Lower leg skin (tissue), 4 donors: Measurements from ENCODE around the gene NOL4L. TPM values are rescaled to one million over a fixed set of nuclear protein-coding genes. Genes with fewer than 3 reads are reported as not detected.

Source experiments
- DNase-seq, 2 donors: peaks; one replicate each; pipeline ENCODE4 v3.0.0-alpha.2; 2019; ENCODE audit warnings: low spot score in 2 of 2
- H3K4me3 ChIP-seq: fragments of 200-600 bp; sonication (generic); 2 replicates; pipeline ENCODE4 v1.5.1; 2017; ENCODE audit warnings: mild to moderate bottlenecking, low read depth; ENCODE audit not compliant: poor library complexity, severe bottlenecking
- POLR2A ChIP-seq, 2 donors: fragments of 450-650 bp; IDR thresholded peaks; one replicate each; pipeline ENCODE4 v1.6.1; 2016 to 2017; ENCODE audit warnings: antibody characterized with exemption in 2 of 2, mild to moderate bottlenecking in 1 of 2, moderate library complexity in 1 of 2
- WGBS, 2 donors: methylation state at CpG; one replicate each; pipeline ENCODE4 v1.1.5; 2018; 5-methylcytosine and 5-hydroxymethylcytosine counted together
- intact Hi-C: fragments of 100-400 bp; cut with DNase I; formaldehyde crosslinking; loops from one replicate; pipeline ENCODE4 v1.15.0; 2023; ENCODE audit warnings: low total_unique reads
- total RNA-seq, 4 donors: library from RNA; depleted of rRNA; stranded (reverse); fragments of >200 nt; gene quantifications; one replicate each; pipeline ENCODE4 v1.1.0, GENCODE V29; 2016
- TF ChIP-seq, protein P1 (sequence below), 3 donors: fragments of 450-650 bp; IDR thresholded peaks; one replicate each; pipeline ENCODE4 v1.5.1; 2016; ENCODE audit warnings: antibody characterized with exemption in 3 of 3, mild to moderate bottlenecking in 3 of 3, moderate library complexity in 2 of 3

The NOL4L gene
- total RNA-seq, 4 donors from 2014 or later = 4.6 to 10.4 (median 7.0) TPM

DNA sequence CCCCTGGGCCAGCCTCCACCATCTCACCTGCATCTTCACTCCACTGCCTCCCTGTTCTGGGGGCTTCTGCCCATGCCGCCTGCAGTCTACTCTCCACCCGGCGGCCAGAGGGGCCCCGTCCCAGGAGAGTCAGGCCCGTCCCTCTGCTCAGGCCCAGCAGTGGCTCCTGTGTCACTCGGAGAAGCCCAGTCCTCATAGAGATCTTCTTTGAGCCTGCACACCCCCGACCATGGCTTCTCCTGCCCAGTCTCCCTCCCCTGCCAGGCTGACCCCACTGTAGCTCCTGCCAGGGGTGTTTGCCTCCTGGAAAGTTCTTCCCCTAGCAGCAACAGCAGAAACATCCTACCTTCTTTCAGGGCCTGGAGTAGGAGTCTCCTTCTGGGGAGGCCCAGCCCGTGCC is 22.2 kb upstream of the NOL4L start:
- no peak overlapping the region for H3K4me3 ChIP-seq
- DNase-seq = no peak
- WGBS, 2 donors = 94% methylated on average over 6 to 8 of the region's 8 CpGs
- intact Hi-C loops = no loop called here
- TF ChIP-seq POLR2A (IDR thresholded peaks at IDR 0.05) = no peak
- TF ChIP-seq, protein P1, sequence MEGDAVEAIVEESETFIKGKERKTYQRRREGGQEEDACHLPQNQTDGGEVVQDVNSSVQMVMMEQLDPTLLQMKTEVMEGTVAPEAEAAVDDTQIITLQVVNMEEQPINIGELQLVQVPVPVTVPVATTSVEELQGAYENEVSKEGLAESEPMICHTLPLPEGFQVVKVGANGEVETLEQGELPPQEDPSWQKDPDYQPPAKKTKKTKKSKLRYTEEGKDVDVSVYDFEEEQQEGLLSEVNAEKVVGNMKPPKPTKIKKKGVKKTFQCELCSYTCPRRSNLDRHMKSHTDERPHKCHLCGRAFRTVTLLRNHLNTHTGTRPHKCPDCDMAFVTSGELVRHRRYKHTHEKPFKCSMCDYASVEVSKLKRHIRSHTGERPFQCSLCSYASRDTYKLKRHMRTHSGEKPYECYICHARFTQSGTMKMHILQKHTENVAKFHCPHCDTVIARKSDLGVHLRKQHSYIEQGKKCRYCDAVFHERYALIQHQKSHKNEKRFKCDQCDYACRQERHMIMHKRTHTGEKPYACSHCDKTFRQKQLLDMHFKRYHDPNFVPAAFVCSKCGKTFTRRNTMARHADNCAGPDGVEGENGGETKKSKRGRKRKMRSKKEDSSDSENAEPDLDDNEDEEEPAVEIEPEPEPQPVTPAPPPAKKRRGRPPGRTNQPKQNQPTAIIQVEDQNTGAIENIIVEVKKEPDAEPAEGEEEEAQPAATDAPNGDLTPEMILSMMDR (IDR thresholded peaks at IDR 0.05) = no peak

DNA sequence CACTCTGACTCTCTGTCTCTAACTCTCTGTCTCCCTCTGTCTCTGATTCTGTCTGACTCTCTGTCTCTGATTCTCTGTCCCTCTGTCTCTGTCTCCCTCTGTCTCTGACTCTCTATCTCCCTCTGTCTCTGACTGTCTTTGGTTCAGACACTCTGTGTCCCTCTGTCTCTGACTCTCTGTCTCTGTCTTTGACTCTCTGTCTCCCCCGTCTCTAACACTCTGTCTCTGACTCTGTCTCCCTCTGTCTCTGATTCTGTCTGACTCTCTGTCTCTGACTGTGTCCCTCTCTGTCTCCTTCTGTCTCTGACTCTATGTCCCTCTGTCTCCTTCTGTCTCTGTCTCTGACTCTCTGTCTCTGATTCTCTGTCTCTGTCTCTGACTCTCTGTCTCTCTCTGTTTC is 21.7 kb upstream of the NOL4L start:
- WGBS, 2 donors = 86 to 93% methylated on average over 1 of the region's 1 CpG

DNA sequence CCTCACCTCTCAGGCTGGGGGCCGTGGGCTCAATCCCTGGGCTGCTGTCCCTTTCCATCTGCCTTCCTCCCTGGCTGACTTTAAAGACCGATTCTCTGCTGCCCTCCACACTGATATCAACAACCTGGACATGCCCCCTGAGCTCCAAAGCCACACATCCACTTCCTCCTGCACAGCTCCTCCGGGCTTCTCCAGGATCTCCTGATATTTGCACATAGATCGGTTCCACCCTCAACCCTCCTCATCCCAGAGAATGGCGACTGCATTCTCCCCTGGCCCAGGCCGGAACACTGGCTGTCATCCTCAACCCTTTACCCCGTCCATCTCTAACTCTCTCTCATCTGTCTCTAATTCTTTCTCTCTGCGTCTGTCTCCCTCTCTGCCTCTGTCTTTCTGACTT is 21.0 kb upstream of the NOL4L start:
- no peak for DNase-seq
- TF ChIP-seq, protein P1 (IDR thresholded peaks at IDR 0.05) = no peak
- no peak for TF ChIP-seq POLR2A (IDR thresholded peaks at IDR 0.05)
- 49 to 53% methylated on average over 8 of the region's 8 CpGs for WGBS, 2 donors
- intact Hi-C loops = no loop called here
- H3K4me3 ChIP-seq = no peak overlapping the region

More for the DNA sequence above, 21.7 kb upstream of the NOL4L start:
- intact Hi-C loops = no loop called here
- TF ChIP-seq POLR2A (IDR thresholded peaks at IDR 0.05) = no peak
- TF ChIP-seq, protein P1 (IDR thresholded peaks at IDR 0.05) = no peak
- no peak for DNase-seq
- no peak overlapping the region for H3K4me3 ChIP-seq

DNA sequence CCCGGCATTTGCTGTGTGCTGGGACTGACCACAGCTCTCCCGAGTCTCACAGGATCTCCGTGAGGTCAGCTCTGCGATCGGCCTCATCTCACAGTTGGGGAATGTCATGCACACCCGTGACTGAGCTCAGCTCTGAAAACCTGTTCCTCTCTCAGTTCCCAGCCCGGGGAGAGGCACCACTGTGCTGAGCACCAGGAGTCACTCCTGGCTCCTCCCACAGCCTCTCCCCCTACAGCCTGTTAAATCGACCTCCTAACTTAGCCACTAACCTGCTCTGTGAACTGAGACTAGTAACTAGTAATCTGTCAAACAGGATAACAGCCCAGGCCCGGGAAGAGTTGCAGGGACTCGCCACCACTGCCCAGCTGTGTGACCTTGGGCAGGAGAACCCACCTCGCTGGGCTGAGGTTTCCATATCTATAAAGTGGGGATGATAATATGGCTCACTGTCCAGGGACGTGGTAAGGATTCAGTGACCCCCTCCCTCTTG is 20.1 kb upstream of the NOL4L start:
- 51 to 53% methylated on average over 12 of the region's 12 CpGs for WGBS, 2 donors
- peak in 1 of 2 donors; percentile 33 for DNase-seq

DNA sequence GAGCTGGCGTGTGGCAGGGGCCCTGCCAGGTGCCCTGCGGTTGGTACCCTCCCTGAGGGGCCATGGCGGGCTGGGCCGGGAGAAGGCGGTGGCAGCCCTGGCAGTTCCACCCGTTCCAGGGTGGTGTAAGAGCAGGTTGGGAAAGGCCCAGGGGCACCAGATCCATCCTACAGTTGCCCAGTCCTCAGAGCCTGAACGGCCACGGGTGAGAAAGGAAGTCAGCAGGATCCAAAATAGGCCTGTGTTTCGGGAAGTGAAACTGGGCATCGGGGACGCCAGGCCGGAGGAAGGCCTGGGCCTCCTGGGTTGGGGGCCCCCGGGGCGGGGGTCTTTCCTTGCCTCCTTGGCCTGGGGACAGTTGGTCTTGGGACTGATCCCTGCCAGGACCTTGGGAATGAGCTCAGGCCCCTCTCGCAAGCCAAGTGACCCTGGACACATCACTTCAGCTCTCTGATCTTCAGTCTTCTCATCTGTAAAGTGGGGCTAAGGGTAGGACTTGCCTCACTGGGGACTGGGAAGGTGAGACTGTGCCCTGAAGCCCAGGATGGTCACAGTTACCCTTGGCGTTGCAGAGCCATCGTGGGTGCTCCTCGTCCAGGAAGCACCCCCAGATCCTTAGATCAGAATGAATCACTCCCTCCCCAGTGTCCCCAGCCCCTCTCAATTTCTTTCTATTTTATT is 18.1 kb upstream of the NOL4L start:
- no peak for TF ChIP-seq POLR2A (IDR thresholded peaks at IDR 0.05)
- intact Hi-C loops = no loop called here
- DNase-seq = peak in 1 of 2 donors; percentile 30
- WGBS, 2 donors = 83 to 90% methylated on average over 15 to 18 of the region's 18 CpGs
- H3K4me3 ChIP-seq = no peak overlapping the region

More for the DNA sequence above, 20.1 kb upstream of the NOL4L start:
- intact Hi-C loops = no loop called here
- TF ChIP-seq, protein P1 (IDR thresholded peaks at IDR 0.05) = no peak
- no peak overlapping the region for H3K4me3 ChIP-seq

DNA sequence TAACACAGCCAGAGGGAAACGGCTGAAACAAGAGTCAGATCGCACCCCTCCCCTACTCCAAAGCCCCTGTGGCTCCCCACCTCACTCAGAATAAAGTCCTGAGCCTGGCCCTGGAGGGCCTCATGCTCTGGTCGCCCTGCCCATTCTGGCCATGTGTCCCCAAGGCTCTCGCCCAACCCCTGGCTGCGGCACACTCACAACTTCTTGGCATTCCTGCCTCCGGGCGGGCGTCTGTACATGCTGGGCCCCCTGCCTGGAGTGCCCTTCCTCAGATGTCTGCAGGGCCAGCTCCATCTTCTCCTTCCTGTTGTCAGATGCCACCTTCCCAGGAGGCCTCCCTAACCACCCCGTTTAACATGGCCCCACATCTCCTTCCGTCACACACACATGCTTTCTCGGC is 17.1 kb upstream of the NOL4L start:
- TF ChIP-seq, protein P1 (IDR thresholded peaks at IDR 0.05) = no peak
- TF ChIP-seq POLR2A (IDR thresholded peaks at IDR 0.05) = no peak
- intact Hi-C loops = no loop called here
- DNase-seq = no peak
- no peak overlapping the region for H3K4me3 ChIP-seq
- 78 to 80% methylated on average over 11 of the region's 11 CpGs for WGBS, 2 donors
